ENCODE data around the gene ABI1.

GRCh38 chr10:26824015-26824690 is 36.6 kb downstream of the ABI1 start:
- TF ChIP-seq CTCF (IDR thresholded peaks at IDR 0.05; ENCODE audit: low read length): no peak
- no peak for TF ChIP-seq EZH2phosphoT487 (IDR thresholded peaks at IDR 0.05; ENCODE audit: low read length)
- no peak for TF ChIP-seq EZH2 (optimal IDR thresholded peaks at IDR 0.05; ENCODE audit: low read depth, low read length)
